Ascending aorta (tissue), 2 donors: ENCODE results near the gene TRIP13. TPM values are rescaled to one million over a fixed set of nuclear protein-coding genes. Genes with fewer than 3 reads are reported as not detected.

Source experiments
- DNase-seq, 2 donors: peaks; one replicate each; pipeline ENCODE4 v3.0.0-alpha.2; 2019; ENCODE audit warnings: low spot score in 2 of 2
- H3K27ac ChIP-seq, 2 donors: fragments of 200-600 bp; sonication (generic); one replicate each; pipeline ENCODE4 v1.5.1; 2016 to 2017; ENCODE audit warnings: mild to moderate bottlenecking in 1 of 2
- H3K27me3 ChIP-seq: fragments of 200-600 bp; sonication (generic); one replicate; pipeline ENCODE4 v1.5.1; 2017
- H3K36me3 ChIP-seq, 2 donors: fragments of 200-600 bp; sonication (generic); one replicate each; pipeline ENCODE4 v1.5.1; 2016
- H3K4me1 ChIP-seq, 2 donors: fragments of 200-600 bp; sonication (generic); one replicate each; pipeline ENCODE4 v1.5.1; 2016 to 2017; ENCODE audit warnings: mild to moderate bottlenecking in 1 of 2
- H3K4me3 ChIP-seq, 2 donors: fragments of 200-600 bp; sonication (generic); one replicate each; pipeline ENCODE4 v1.5.1; 2016 to 2017; ENCODE audit warnings: mild to moderate bottlenecking in 1 of 2
- H3K9me3 ChIP-seq, 2 donors: fragments of 200-600 bp; sonication (generic); one replicate each; pipeline ENCODE4 v1.5.1; 2016
- CTCF ChIP-seq, 3 experiments: fragments of 200-600 bp in 2 of 3; fragments of 450-650 bp in 1 of 3; sonication (generic) in 2 of 3; IDR thresholded peaks; one replicate each; pipeline ENCODE4 v1.5.1; 2016 to 2019; ENCODE audit warnings: antibody characterized with exemption in 3 of 3, mild to moderate bottlenecking in 1 of 3, moderate library complexity in 1 of 3
- intact Hi-C: fragments of 100-400 bp; cut with DNase I; formaldehyde crosslinking; loops from one replicate; pipeline ENCODE4 v1.15.1; 2023
- total RNA-seq: library from RNA; depleted of rRNA; stranded (reverse); fragments of >200 nt; gene quantifications from one replicate; pipeline ENCODE4 v1.1.0, GENCODE V29; 2016

Gene TRIP13
- total RNA-seq, 1 donor from 2014 or later: not detected

- H3K27ac ChIP-seq: no peak overlapping the region
- no peak for TF ChIP-seq CTCF (IDR thresholded peaks at IDR 0.05)
- no peaks in the 10 kb centered on the region for H3K4me1 ChIP-seq
- H3K4me3 ChIP-seq: no peak overlapping the region
- DNase-seq: no peak
- no peaks in the 10 kb centered on the region for H3K9me3 ChIP-seq
- H3K36me3 ChIP-seq: peaks cover 31 to 32% of the 10 kb centered on the region in 2 donors
- no peaks in the 10 kb centered on the region for H3K27me3 ChIP-seq
- intact Hi-C loops: no loop called here
These were observed 32.1 kb upstream of the TRIP13 start for GRCh38 chr5:860506-861150.

- Histone ChIP-seq H3K36me3 (peaks cover 37 to 41% of the 10 kb centered on the region in 2 donors), H3K27me3 (no peaks in the 10 kb centered on the region), H3K4me1 (no peaks in the 10 kb centered on the region), H3K4me3 (no peak overlapping the region), H3K27ac (no peak overlapping the region), H3K9me3 (no peaks in the 10 kb centered on the region)
- DNase-seq: no peak
- TF ChIP-seq CTCF (IDR thresholded peaks at IDR 0.05): no peak
- intact Hi-C loops: no loop called here
These were observed 31.0 kb upstream of the TRIP13 start for GRCh38 chr5:861442-862366.

- TF ChIP-seq CTCF (IDR thresholded peaks at IDR 0.05): no peak
- H3K27me3 ChIP-seq: no peaks in the 10 kb centered on the region
- H3K4me3 ChIP-seq: no peak overlapping the region
- no peaks in the 10 kb centered on the region for H3K9me3 ChIP-seq
- intact Hi-C loops: no loop called here
- H3K27ac ChIP-seq: no peak overlapping the region
- H3K36me3 ChIP-seq: peaks cover 45 to 50% of the 10 kb centered on the region in 2 donors
- no peaks in the 10 kb centered on the region for H3K4me1 ChIP-seq
- no peak for DNase-seq
These were observed 30.1 kb upstream of the TRIP13 start for GRCh38 chr5:862367-863243.

- Histone ChIP-seq H3K4me3 (no peak overlapping the region), H3K4me1 (no peaks in the 10 kb centered on the region), H3K36me3 (peaks cover 53 to 57% of the 10 kb centered on the region in 2 donors), H3K27me3 (no peaks in the 10 kb centered on the region), H3K27ac (no peak overlapping the region), H3K9me3 (no peaks in the 10 kb centered on the region)
- TF ChIP-seq CTCF (IDR thresholded peaks at IDR 0.05): no peak
- intact Hi-C loops: no loop called here
- no peak for DNase-seq
These were observed 29.4 kb upstream of the TRIP13 start for GRCh38 chr5:863244-863805.

GRCh38 chr5:864492-865167 lies 28.1 kb upstream of the TRIP13 start:
- H3K4me1 ChIP-seq: no peaks in the 10 kb centered on the region
- peaks cover 66 to 70% of the 10 kb centered on the region in 2 donors for H3K36me3 ChIP-seq
- H3K4me3 ChIP-seq: no peak overlapping the region
- H3K27me3 ChIP-seq: no peaks in the 10 kb centered on the region
- no peak for DNase-seq
- no peak overlapping the region for H3K27ac ChIP-seq
- H3K9me3 ChIP-seq: no peaks in the 10 kb centered on the region
- intact Hi-C loops: no loop called here
- no peak for TF ChIP-seq CTCF (IDR thresholded peaks at IDR 0.05)
